Measurements from ENCODE around the gene PDXK.

Gene PDXK

DNA sequence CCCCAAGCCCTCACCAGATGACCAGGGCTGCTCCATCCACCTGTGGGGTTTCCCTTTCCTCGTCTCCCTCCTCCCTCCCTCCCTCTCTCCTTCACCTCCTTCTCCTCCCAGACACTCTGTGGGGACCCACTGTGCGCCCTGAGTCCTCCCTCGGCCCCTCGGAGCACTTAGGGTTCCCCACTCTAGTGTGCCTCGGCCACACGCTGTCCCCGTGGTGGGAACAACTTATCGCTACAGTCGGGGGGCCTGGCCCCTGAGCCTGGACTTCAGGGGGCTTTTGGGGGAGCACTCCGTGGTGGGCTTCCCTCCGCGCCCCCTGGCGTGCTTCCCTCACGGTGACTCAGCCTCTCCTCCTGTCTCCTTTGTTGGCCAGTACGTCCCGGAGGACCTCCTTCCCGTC is 29.7 kb downstream of the PDXK start:
- TF ChIP-seq, protein P1, sequence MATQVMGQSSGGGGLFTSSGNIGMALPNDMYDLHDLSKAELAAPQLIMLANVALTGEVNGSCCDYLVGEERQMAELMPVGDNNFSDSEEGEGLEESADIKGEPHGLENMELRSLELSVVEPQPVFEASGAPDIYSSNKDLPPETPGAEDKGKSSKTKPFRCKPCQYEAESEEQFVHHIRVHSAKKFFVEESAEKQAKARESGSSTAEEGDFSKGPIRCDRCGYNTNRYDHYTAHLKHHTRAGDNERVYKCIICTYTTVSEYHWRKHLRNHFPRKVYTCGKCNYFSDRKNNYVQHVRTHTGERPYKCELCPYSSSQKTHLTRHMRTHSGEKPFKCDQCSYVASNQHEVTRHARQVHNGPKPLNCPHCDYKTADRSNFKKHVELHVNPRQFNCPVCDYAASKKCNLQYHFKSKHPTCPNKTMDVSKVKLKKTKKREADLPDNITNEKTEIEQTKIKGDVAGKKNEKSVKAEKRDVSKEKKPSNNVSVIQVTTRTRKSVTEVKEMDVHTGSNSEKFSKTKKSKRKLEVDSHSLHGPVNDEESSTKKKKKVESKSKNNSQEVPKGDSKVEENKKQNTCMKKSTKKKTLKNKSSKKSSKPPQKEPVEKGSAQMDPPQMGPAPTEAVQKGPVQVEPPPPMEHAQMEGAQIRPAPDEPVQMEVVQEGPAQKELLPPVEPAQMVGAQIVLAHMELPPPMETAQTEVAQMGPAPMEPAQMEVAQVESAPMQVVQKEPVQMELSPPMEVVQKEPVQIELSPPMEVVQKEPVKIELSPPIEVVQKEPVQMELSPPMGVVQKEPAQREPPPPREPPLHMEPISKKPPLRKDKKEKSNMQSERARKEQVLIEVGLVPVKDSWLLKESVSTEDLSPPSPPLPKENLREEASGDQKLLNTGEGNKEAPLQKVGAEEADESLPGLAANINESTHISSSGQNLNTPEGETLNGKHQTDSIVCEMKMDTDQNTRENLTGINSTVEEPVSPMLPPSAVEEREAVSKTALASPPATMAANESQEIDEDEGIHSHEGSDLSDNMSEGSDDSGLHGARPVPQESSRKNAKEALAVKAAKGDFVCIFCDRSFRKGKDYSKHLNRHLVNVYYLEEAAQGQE (IDR thresholded peaks at IDR 0.05; ENCODE audit: insufficient read depth in 1 of 2, low read depth in 2 of 2, low read length in 2 of 2) = no peak
- no peak for TF ChIP-seq SIN3A (IDR thresholded peaks at IDR 0.05; ENCODE audit: borderline replicate concordance, insufficient read depth, low read length)
- no peak for TF ChIP-seq FOXP2 (optimal IDR thresholded peaks at IDR 0.05; ENCODE audit: borderline replicate concordance, extremely low read depth, extremely low read length, insufficient read depth)
- no peak for TF ChIP-seq POLR2AphosphoS5 (IDR thresholded peaks at IDR 0.05; ENCODE audit: low read depth, low read length)
- no peak for TF ChIP-seq TAF1 (IDR thresholded peaks at IDR 0.05; ENCODE audit: borderline replicate concordance, insufficient read depth, low read length)

DNA sequence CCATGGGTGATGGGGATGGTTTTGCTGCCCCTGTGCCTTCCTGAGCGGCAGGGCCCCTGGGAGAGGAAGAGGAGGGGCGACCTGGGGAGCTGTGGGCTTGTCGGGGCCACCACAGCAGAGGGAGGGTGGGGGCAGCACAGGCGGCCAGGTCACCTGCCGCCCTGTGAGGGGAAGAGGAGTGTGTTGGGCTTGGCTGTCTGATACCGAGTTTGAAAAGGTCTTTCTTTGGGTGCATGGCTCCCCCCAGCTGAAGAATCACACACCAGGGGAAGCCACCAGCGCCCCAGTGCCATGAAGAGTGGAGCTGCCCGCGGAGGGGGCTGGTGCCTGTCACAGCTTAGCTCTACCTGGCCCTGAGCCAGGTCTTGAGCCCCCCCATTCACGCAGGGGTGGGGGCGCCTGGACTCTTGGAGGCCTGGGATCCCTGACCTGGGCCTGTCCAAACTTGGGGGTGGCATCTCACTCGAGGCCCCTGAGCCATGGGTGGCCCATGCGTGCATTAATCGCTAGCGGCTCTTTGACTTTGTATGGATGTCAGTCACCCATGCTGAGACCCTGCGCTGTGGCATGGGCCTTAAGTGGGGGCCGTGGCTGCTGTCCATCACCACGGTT is 30.8 kb downstream of the PDXK start:
- TF ChIP-seq FOXP2 (optimal IDR thresholded peaks at IDR 0.05; ENCODE audit: borderline replicate concordance, extremely low read depth, extremely low read length, insufficient read depth) = no peak
- TF ChIP-seq, protein P1 (IDR thresholded peaks at IDR 0.05; ENCODE audit: insufficient read depth in 1 of 2, low read depth in 2 of 2, low read length in 2 of 2) = no peak
- TF ChIP-seq POLR2AphosphoS5 (IDR thresholded peaks at IDR 0.05; ENCODE audit: low read depth, low read length) = no peak
- no peak for TF ChIP-seq TAF1 (IDR thresholded peaks at IDR 0.05; ENCODE audit: borderline replicate concordance, insufficient read depth, low read length)
- TF ChIP-seq SIN3A (IDR thresholded peaks at IDR 0.05; ENCODE audit: borderline replicate concordance, insufficient read depth, low read length) = no peak

DNA sequence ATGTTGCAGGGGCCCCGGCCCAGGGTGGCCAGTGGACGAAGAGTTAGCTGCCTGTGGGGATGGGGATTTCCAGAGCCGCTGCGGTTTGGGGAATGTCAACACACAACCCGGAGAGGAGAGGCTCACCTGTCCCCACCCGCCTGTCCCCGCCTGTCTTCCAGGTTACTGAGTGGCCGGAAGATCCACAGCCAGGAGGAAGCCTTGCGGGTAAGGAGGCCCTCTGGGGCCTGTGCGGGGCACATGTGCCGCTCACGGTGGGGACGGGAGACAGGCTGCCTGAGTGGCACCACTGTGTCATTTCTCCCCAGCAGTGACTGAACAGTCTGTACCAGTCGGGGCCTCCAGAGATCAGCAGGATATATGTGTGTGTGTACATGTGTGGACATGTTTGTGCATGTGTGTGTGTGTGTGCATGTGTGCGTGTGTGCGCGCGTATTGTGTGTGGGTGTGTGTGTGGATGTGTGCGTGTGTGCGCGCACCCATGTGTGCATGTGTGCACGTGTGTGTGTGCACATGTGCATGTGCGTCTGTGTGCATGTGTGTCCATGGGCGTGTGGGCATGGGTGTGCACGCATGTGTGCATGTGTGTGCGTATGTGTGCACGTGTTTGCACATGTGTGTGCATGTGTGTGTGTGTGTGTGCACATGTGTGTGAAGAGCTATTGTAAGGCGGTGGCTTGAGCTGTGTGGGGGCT is 31.6 kb downstream of the PDXK start:
- no peak for TF ChIP-seq SIN3A (IDR thresholded peaks at IDR 0.05; ENCODE audit: borderline replicate concordance, insufficient read depth, low read length)
- TF ChIP-seq, protein P1 (IDR thresholded peaks at IDR 0.05; ENCODE audit: insufficient read depth in 1 of 2, low read depth in 2 of 2, low read length in 2 of 2) = no peak
- TF ChIP-seq POLR2AphosphoS5 (IDR thresholded peaks at IDR 0.05; ENCODE audit: low read depth, low read length) = no peak
- TF ChIP-seq FOXP2 (optimal IDR thresholded peaks at IDR 0.05; ENCODE audit: borderline replicate concordance, extremely low read depth, extremely low read length, insufficient read depth) = no peak
- TF ChIP-seq TAF1 (IDR thresholded peaks at IDR 0.05; ENCODE audit: borderline replicate concordance, insufficient read depth, low read length) = no peak

DNA sequence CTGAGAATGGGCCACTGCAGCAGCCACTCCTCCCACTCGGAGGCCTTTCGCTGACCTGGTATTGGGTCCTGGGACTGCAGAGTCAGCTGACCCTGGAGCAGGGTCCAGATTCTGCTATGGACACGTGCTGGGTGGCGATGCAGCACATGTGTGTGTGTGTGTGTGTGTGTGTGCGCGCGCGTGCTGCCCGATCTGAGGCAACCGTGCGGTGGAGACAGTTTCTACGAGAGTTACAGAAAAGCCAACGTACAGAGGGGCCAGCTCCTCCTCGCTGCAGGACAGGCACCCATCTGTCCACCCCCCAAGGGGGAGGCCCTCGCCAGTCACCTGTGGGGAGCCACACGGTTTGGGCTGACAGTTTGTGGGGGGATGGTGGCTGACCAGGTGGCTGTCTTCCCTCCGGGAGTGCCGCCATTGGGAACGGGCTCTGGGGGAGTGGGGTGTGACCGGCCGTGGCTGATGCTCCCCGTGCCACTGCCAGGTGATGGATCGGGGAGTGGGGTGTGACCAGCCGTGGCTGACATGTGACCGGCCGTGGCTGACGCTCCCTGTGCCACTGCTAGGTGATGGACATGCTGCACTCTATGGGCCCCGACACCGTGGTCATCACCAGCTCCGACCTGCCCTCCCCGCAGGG is 33.1 kb downstream of the PDXK start:
- TF ChIP-seq, protein P1 (IDR thresholded peaks at IDR 0.05; ENCODE audit: insufficient read depth in 1 of 2, low read depth in 2 of 2, low read length in 2 of 2) = no peak
- no peak for TF ChIP-seq POLR2AphosphoS5 (IDR thresholded peaks at IDR 0.05; ENCODE audit: low read depth, low read length)
- TF ChIP-seq SIN3A (IDR thresholded peaks at IDR 0.05; ENCODE audit: borderline replicate concordance, insufficient read depth, low read length) = no peak
- TF ChIP-seq FOXP2 (optimal IDR thresholded peaks at IDR 0.05; ENCODE audit: borderline replicate concordance, extremely low read depth, extremely low read length, insufficient read depth) = no peak
- no peak for TF ChIP-seq TAF1 (IDR thresholded peaks at IDR 0.05; ENCODE audit: borderline replicate concordance, insufficient read depth, low read length)
